ENCODE data around the gene CFAP46. TPM values are rescaled to one million over a fixed set of nuclear protein-coding genes. Genes with fewer than 3 reads are reported as not detected.
"Not testable (repeated sequence)": the region's sequence is repeated elsewhere in the genome, so short reads cannot be mapped to it uniquely, and the experiment has no call there.

The CFAP46 gene
- total RNA-seq, 1 donor from 2014 or later: 0.94 TPM

GRCh38 chr10:132932461-132933307 lies 9.7 kb downstream of the CFAP46 start:
- no peak for DNase-seq (ENCODE audit: low spot score)

GRCh38 chr10:132931258-132932250 lies 10.8 kb downstream of the CFAP46 start:
- DNase-seq (ENCODE audit: low spot score); intact Hi-C loops (cut with DNase I): not testable (repeated sequence)

More at GRCh38 chr10:132932461-132933307, 9.7 kb downstream of the CFAP46 start:
- intact Hi-C loops (cut with DNase I): no loop called here

DNA sequence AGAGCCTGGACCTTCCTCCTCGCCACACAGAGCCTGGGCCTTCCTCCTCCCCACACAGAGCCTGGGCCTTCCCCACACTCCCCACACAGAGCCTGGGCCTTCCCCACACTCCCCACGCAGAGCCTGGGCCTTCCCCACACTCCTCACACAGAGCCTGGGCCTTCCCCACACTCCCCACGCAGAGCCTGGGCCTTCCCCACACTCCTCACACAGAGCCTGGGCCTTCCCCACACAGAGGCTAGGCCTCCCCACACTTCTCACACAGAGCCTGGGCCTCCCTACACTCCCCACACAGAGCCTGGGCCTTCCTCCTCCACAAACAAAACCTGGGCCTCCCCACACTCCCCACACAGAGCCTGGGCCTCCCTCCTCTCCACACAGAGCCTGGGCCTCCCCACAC lies 11.7 kb downstream of the CFAP46 start:
- intact Hi-C loops (cut with DNase I); DNase-seq (ENCODE audit: low spot score): not testable (repeated sequence)

DNA sequence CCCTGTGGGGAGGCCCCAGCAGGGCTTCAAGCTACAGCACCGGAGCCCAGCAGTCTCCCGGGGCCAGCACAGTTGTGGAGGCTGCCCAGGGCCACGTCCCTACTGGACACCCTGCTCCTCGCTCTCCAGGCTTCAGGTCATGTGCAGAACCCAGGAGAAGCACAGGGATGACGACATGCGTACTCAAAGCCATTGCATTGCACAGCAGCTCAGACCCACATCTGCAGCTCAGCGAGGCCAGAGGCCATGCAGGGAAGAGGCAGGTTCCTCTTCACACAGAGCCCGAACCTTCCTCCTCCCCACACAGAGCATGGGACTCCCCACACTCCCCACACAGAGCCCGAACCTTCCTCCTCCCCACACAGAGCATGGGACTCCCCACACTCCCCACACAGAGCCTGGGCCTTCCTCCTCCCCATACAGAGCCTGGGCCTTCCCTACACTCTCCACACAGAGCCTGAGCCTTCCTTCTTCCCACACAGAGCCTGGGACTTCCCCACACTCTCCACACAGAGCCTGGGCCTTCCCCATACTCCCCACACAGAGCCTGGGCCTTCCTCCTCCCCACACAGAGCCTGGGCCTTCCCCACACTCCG lies 12.3 kb downstream of the CFAP46 start:
- intact Hi-C loops (cut with DNase I): no loop called here
- DNase-seq (ENCODE audit: low spot score): no peak

DNA sequence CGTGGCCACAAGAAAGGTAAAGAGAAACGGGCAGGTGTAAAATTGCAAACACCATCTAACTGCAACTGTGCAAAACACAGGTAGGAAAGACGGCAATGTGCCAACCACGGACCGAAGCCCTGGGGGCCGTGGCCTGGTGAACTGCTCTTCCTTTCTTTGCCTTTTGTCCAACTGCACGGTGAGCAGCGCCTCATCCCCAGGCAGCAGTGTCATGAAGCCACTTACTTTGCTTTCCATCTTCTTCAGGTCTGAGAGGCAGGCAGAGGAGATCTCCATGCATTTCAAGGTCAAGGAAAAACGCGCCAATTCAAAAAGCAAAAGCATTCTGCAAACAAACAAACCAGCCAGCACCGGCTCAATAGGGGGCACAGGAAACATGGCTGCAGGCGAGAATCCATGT lies 12.9 kb downstream of the CFAP46 start:
- intact Hi-C loops (cut with DNase I): no loop called here
- DNase-seq (ENCODE audit: low spot score): no peak

DNA sequence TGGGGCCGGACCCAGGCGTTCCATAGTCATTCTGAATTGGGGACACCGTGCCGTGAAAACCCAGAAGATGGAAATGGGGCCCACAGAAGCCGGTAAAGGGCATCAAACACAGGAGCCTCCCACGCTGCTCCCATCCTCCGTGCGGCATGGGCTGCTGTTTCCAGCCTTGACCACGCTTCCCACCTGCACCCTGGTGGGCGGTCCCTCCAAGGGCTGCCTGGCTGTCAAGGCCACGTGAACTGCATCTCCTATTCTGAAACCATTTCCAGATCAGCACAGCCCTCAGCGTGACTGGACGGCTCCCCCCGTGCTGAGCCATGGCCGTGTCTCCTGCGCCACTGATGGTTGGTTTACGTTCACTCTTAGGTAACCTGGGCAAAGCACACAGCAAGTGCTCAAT lies 14.1 kb downstream of the CFAP46 start:
- DNase-seq (ENCODE audit: low spot score): no peak
- intact Hi-C loops (cut with DNase I): no loop called here

GRCh38 chr10:132927824-132928223 lies 14.5 kb downstream of the CFAP46 start:
- intact Hi-C loops (cut with DNase I): no loop called here
- DNase-seq (ENCODE audit: low spot score): no peak

- intact Hi-C loops (cut with DNase I): no loop called here
- DNase-seq (ENCODE audit: low spot score): no peak
Measured at GRCh38 chr10:132926777-132927650, 15.4 kb downstream of the CFAP46 start.

DNA sequence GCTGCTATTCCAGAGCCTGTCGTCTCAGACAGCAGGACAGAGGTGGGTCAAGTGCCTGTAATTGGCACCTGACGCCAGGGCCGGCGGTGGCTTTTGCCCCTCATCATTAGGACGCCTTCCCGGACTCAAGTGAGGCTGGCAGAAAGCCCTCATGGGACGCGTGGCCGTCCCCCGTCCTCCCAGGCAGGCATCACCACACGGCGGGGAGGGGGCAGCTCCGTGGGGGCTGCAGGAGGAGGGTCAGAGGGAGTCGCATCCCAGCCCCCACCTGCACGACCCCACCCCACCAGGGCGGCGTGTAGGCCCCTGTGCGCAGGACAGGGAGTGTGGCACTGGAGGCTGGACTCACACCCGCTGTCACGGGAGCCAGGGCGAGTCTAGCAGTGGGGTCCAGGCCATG lies 16.3 kb downstream of the CFAP46 start:
- DNase-seq (ENCODE audit: low spot score): no peak
- intact Hi-C loops (cut with DNase I): no loop called here

- DNase-seq (ENCODE audit: low spot score): no peak
Measured at GRCh38 chr10:132925614-132926013, 16.8 kb downstream of the CFAP46 start.

DNA sequence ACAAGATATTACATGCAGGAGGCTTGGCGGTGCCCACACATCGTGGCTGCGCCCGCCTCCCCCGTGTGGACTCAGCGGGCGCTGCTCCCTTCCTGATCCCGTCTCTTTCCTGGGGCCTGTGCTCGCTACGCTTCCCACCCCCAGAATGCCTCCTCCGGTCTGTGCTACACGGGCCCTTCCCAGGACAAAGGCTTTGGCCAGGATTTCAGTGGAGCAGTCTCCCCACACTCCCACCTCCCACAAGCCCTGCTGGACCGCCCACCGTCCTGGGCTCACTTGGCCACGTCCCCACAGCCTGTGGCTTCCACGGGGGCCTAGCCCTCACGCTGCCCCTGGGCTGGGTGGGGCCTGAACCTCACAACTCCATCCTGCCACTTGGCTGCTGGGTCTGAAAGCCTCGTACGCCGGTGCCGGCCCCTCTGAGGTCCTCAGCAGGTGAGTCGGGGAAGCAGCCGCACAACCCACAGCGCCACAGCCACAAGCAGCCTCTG lies 17.3 kb downstream of the CFAP46 start:
- no peak for DNase-seq (ENCODE audit: low spot score)

More at GRCh38 chr10:132925614-132926013, 16.8 kb downstream of the CFAP46 start:
- intact Hi-C loops (cut with DNase I): no loop called here

GRCh38 chr10:132924046-132924952 lies 18.1 kb downstream of the CFAP46 start:
- DNase-seq (ENCODE audit: low spot score): no peak
- intact Hi-C loops (cut with DNase I): no loop called here

More for the DNA sequence above, 17.3 kb downstream of the CFAP46 start:
- intact Hi-C loops (cut with DNase I): no loop called here

DNA sequence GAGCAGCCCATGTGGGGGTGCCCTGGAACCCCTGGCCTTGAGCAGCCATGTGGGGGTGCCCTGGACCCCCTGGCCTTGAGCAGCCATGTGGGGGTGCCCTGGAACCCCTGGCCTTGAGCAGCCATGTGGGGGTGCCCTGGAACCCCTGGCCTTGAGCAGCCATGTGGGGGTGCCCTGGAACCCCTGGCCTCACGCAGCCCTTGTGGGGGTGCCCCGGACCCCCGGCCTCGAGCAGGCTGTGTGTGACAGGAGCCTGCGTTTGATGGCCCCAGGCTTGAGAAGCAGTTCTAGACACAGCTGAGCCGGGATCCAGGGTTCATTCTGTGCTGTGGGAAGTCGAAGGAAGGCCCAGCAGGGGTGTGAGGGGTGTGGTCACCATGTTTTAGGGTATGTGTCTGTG lies 19.0 kb downstream of the CFAP46 start:
- intact Hi-C loops (cut with DNase I): not testable (repeated sequence)

DNA sequence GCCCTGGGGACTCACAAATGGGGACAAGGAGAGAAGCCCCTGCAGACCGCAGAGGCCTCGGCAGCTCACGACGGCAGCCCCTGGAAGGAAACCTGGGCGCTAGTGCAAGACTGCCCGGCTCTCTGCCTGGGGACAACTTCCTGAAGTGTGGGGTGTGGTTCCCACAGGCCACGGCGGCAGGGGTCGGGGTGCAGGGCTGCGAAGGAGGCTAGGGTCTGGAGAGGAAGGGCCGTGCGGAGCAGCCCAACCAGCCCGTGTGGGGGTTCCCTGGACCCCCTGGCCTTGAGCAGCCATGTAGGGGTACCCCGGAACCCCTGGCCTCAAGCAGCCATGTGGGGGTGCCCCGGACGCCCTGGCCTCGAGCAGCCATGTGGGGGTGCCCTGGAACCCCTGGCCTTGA lies 19.5 kb downstream of the CFAP46 start:
- no peak for DNase-seq (ENCODE audit: low spot score)
- intact Hi-C loops (cut with DNase I): no loop called here

More for the DNA sequence above, 19.0 kb downstream of the CFAP46 start:
- DNase-seq (ENCODE audit: low spot score): not testable (repeated sequence)

- DNase-seq (ENCODE audit: low spot score): no peak
Measured at GRCh38 chr10:132921818-132922807, 20.3 kb downstream of the CFAP46 start.

GRCh38 chr10:132921086-132921485 lies 21.3 kb downstream of the CFAP46 start:
- no peak for DNase-seq (ENCODE audit: low spot score)

More at GRCh38 chr10:132921818-132922807, 20.3 kb downstream of the CFAP46 start:
- intact Hi-C loops (cut with DNase I): no loop called here

More at GRCh38 chr10:132921086-132921485, 21.3 kb downstream of the CFAP46 start:
- intact Hi-C loops (cut with DNase I): no loop called here
